Endometrium (tissue), 2 donors: Measurements from ENCODE around the gene NR3C1.

Source experiments
- FAIRE-seq: peaks from 2 replicates; lab custom pipeline; 2012; peaks lifted over from hg19 to GRCh38; lab: Jason Lieb, UNC
- donor health status: control.
- donor health status: control.

The NR3C1 gene

GRCh38 chr5:143259254-143259605 lies 144.3 kb downstream of the NR3C1 start:
- FAIRE-seq = no peak

- FAIRE-seq = no peak
These were observed 144.8 kb downstream of the NR3C1 start for GRCh38 chr5:143258559-143259253.

- FAIRE-seq = no peak
These were observed 148.7 kb downstream of the NR3C1 start for GRCh38 chr5:143254819-143255218.

- FAIRE-seq = no peak
These were observed 151.5 kb downstream of the NR3C1 start for GRCh38 chr5:143251946-143252345.

GRCh38 chr5:143251190-143251589 lies 152.3 kb downstream of the NR3C1 start:
- no peak for FAIRE-seq

- FAIRE-seq = no peak
These were observed 153.6 kb downstream of the NR3C1 start for GRCh38 chr5:143249851-143250250.

- no peak for FAIRE-seq
These were observed 154.5 kb downstream of the NR3C1 start for GRCh38 chr5:143248822-143249579.

- peak; percentile 39 for FAIRE-seq
These were observed 155.1 kb downstream of the NR3C1 start for GRCh38 chr5:143248391-143248790.

GRCh38 chr5:143247134-143247815 lies 156.2 kb downstream of the NR3C1 start:
- FAIRE-seq = no peak

GRCh38 chr5:143245929-143246561 lies 157.4 kb downstream of the NR3C1 start:
- FAIRE-seq = no peak

- no peak for FAIRE-seq
These were observed 158.5 kb downstream of the NR3C1 start for GRCh38 chr5:143244990-143245389.

- no peak for FAIRE-seq
These were observed 159.3 kb downstream of the NR3C1 start for GRCh38 chr5:143244000-143244736.

- no peak for FAIRE-seq
These were observed 160.4 kb downstream of the NR3C1 start for GRCh38 chr5:143243103-143243502.

GRCh38 chr5:143241892-143242291 lies 161.6 kb downstream of the NR3C1 start:
- FAIRE-seq = no peak

- no peak for FAIRE-seq
These were observed 163.5 kb downstream of the NR3C1 start for GRCh38 chr5:143239882-143240518.

GRCh38 chr5:143238620-143239019 lies 164.9 kb downstream of the NR3C1 start:
- no peak for FAIRE-seq

- no peak for FAIRE-seq
These were observed 165.8 kb downstream of the NR3C1 start for GRCh38 chr5:143237664-143238063.

- no peak for FAIRE-seq
These were observed 166.8 kb downstream of the NR3C1 start for GRCh38 chr5:143236682-143237081.

GRCh38 chr5:143235423-143235822 lies 168.1 kb downstream of the NR3C1 start:
- FAIRE-seq = no peak

- FAIRE-seq = no peak
These were observed 169.2 kb downstream of the NR3C1 start for GRCh38 chr5:143234162-143234842.

GRCh38 chr5:143233031-143233430 lies 170.5 kb downstream of the NR3C1 start:
- FAIRE-seq = no peak
